ENCODE results near the gene CPOX.
"Not testable (repeated sequence)": the region's sequence is repeated elsewhere in the genome, so short reads cannot be mapped to it uniquely, and the experiment has no call there.

CPOX gene

GRCh38 chr3:98593046-98593936 lies at the start of gene CPOX:
Gene CPOX, minus strand, starts transcription at chr3:98593611. Its CDS starts 107 bp downstream, at chr3:98593504.
- H3K4me3 ChIP-seq (ENCODE audit: low read depth, low read length) = peak within 1 kb of the TSS; percentile 73

GRCh38 chr3:98642769-98643168 lies 49.4 kb upstream of the CPOX start:
- H3K4me3 ChIP-seq (ENCODE audit: low read depth, low read length) = not testable (repeated sequence)

GRCh38 chr3:98641756-98642155 lies 48.3 kb upstream of the CPOX start:
- not testable (repeated sequence) for H3K4me3 ChIP-seq (ENCODE audit: low read depth, low read length)

GRCh38 chr3:98638515-98638914 lies 45.1 kb upstream of the CPOX start:
- H3K4me3 ChIP-seq (ENCODE audit: low read depth, low read length) = not testable (repeated sequence)

- H3K4me3 ChIP-seq (ENCODE audit: low read depth, low read length) = no peak overlapping the region
Measured at GRCh38 chr3:98630416-98630815, 37.0 kb upstream of the CPOX start.

- H3K4me3 ChIP-seq (ENCODE audit: low read depth, low read length) = no peak overlapping the region
Measured at GRCh38 chr3:98628317-98628716, 34.9 kb upstream of the CPOX start.

- no peak overlapping the region for H3K4me3 ChIP-seq (ENCODE audit: low read depth, low read length)
Measured at GRCh38 chr3:98626151-98626550, 32.7 kb upstream of the CPOX start.

- H3K4me3 ChIP-seq (ENCODE audit: low read depth, low read length) = no peak overlapping the region
Measured at GRCh38 chr3:98623572-98624280, 30.3 kb upstream of the CPOX start.

GRCh38 chr3:98617841-98618240 lies 24.4 kb upstream of the CPOX start:
- no peak overlapping the region for H3K4me3 ChIP-seq (ENCODE audit: low read depth, low read length)

GRCh38 chr3:98613616-98614015 lies 20.2 kb upstream of the CPOX start:
- H3K4me3 ChIP-seq (ENCODE audit: low read depth, low read length) = no peak overlapping the region

- no peak overlapping the region for H3K4me3 ChIP-seq (ENCODE audit: low read depth, low read length)
Measured at GRCh38 chr3:98612996-98613517, 19.6 kb upstream of the CPOX start.

- no peak overlapping the region for H3K4me3 ChIP-seq (ENCODE audit: low read depth, low read length)
Measured at GRCh38 chr3:98612587-98612986, 19.2 kb upstream of the CPOX start.

- H3K4me3 ChIP-seq (ENCODE audit: low read depth, low read length) = no peak overlapping the region
Measured at GRCh38 chr3:98608029-98608428, 14.6 kb upstream of the CPOX start.

- H3K4me3 ChIP-seq (ENCODE audit: low read depth, low read length) = no peak overlapping the region
Measured at GRCh38 chr3:98603580-98603979, 10.2 kb upstream of the CPOX start.

GRCh38 chr3:98602078-98602678 lies 8.8 kb upstream of the CPOX start:
- no peak overlapping the region for H3K4me3 ChIP-seq (ENCODE audit: low read depth, low read length)

- no peak overlapping the region for H3K4me3 ChIP-seq (ENCODE audit: low read depth, low read length)
Measured at GRCh38 chr3:98601180-98601579, 7.8 kb upstream of the CPOX start.

- H3K4me3 ChIP-seq (ENCODE audit: low read depth, low read length) = no peak overlapping the region
Measured at GRCh38 chr3:98600412-98601095, 7.1 kb upstream of the CPOX start.

GRCh38 chr3:98599647-98600411 lies 6.4 kb upstream of the CPOX start:
- no peak overlapping the region for H3K4me3 ChIP-seq (ENCODE audit: low read depth, low read length)

- H3K4me3 ChIP-seq (ENCODE audit: low read depth, low read length) = no peak overlapping the region
Measured at GRCh38 chr3:98598492-98598891, 5.1 kb upstream of the CPOX start.

All from iPS-11a (cell line).